Midbrain (tissue), 1 donor: ENCODE data around the gene H19.

ENCODE experiments used
- DNase-seq: peaks from one replicate; lab custom pipeline; 2025; lab: John Stamatoyannopoulos, UW

Gene H19

DNA sequence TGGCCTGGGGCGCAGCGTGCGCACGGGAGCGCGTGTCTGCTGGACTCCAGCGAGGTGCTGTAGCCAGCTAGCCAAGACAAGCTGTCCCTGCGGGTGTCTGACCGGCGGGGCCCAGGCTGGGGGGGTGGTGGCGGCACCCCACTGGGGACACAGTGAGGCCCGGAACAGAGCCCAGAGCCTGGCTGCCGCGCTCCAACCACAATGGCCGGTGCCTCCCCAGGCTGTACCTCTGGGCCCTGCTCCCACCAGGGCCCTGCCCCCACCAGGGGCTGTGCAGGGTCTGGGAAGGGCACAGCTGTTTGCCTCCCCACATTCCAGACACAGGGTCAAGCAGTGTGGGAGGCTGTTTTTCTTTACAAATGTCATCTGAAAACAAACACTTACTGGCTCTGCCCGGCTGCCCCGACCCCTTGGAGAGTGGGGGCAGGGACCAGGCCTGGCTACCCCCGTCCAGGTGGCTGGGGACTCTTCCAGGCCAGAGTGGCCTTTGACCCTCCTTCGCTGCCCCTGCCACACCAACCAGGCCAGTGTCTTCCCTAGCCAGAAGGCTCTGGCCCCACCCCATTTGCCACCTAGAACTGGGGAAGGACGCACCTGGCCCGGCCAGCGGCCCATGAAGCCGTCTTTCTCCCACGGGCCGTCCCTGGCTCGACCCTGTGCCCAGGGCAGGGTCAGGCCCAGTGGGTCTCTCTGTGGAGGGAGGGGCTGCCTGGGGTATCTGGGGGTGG, 14.6 kb downstream of the H19 start:
- no peak for DNase-seq

DNA sequence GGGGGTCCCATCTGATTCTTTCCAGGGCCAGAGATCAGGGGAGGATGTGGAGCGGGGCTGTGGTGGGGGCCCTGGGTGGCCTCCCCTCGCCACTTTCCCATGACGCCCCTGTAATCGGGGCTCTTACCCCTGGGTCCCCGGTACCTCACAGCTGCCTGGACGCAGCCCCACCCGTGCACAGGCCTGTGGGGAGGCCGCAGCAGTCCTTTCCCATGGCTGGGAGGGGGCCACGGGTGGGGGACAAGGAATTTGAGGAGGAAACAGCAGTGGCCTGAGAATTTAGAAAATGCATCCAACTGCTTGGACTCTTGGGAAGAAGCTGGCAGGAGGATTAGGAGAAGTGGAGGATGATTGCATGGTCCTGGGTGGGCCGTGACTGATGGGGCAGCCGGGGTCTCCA, 18.0 kb downstream of the H19 start:
- no peak for DNase-seq

DNA sequence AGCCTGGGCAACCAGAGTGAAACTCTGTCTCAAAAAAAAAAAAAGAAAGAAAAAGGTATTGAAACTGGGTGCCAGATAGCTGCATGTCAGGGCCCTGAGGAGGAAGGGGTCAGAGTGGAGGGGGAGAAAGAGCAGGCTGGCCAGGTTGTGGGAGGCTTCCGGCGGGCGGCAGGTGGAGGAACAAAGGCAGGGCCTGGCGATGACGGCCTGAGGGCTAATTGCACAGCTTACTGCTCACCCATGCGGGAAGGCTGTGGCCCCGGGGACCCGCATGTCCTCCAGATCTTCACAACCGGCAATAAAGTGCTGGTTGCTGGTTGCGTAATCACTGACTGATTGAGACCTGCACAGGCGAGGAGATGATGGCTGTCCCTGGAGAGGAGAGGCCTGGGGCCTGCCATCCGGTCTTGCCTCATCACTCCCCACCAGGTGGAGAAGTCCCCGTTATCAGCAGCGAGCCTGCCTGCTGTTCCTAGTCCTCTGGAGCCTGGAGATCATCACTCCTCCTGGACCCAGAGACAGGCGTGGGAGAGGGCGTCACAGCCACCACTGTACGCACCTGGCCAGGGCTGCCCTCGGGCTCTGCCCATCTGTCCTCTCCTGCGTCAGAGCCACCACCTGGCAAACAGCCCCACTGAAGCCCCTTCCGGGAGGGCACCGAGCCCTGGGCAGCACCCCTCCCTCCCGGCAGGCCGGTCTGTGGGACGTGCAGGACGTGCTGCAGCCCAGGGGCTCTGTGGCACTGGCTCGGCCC, 18.7 kb downstream of the H19 start:
- DNase-seq = no peak

GRCh38 chr11:1975185-1975584, 22.5 kb downstream of the H19 start:
- no peak for DNase-seq

GRCh38 chr11:1970956-1971355, 26.7 kb downstream of the H19 start:
- DNase-seq = no peak

DNA sequence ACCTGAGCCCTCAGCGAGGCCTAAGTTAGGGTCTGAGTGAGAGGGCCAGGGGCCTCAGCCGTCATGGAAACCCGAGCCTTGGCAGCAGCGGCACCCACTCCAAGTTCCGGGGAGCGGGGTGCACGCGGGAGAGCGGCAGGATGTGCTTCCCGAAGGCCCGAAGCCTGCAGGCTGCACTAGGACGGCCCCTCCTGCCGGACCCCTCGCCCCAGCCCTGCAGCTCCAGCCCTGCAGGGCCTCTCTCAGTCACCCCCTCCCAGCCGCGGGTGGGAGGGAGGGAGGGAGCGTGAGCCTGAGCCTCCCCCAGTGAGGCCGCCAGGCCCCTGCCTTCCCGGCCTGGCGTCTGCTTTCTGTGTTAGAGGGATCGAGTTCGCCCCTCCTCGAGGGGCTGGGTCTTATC, 27.9 kb downstream of the H19 start:
- DNase-seq = no peak

DNA sequence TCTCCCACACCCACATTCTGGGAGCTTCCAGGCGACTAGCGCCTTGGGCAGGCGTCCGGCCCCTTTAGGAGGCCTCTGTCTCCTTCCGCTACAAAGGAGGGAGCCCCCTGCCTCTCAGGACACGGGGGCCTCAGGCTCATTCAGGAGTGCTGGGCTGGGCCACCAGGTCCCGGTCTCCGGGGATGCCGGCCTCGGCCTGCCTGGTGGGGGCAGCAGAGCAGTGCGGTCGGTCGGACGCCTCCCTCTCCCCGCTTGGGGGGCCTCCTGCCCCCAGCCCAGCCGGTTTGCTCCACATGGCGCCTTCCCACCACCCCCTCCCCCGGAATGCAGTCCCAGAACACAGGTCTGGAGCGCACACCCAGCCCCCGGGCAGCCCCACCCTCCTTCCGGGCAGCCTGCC, 28.6 kb downstream of the H19 start:
- DNase-seq = no peak

GRCh38 chr11:1968454-1969002, 29.1 kb downstream of the H19 start:
- DNase-seq = no peak

- no peak for DNase-seq
Measured at GRCh38 chr11:1967641-1968225, 29.9 kb downstream of the H19 start.

- no peak for DNase-seq
Measured at GRCh38 chr11:1966531-1966930, 31.1 kb downstream of the H19 start.

GRCh38 chr11:1964955-1965354, 32.7 kb downstream of the H19 start:
- DNase-seq = no peak

DNA sequence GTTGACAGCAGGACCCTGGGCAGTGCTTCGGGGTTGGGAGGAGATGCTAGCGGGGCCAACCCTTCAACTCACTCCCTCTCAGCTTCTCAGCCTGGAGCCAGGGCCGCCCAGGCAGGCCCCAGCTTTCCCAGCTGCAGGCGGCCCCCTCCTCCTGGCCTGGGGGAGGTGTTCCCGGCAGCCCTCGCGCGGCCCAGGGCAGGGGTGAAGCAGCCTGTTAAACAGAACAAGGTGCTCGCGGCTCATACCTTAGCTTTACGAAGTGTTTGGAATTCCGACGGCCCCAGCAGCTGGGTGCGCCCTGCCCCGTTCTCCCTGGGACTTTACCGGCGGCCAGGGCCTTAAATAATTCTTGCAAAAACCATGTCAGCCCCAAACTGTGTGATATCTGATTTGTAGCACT, 33.3 kb downstream of the H19 start:
- no peak for DNase-seq

GRCh38 chr11:1963864-1964263, 33.8 kb downstream of the H19 start:
- DNase-seq = no peak

- DNase-seq = no peak
Measured at GRCh38 chr11:1959786-1960185, 37.9 kb downstream of the H19 start.

DNA sequence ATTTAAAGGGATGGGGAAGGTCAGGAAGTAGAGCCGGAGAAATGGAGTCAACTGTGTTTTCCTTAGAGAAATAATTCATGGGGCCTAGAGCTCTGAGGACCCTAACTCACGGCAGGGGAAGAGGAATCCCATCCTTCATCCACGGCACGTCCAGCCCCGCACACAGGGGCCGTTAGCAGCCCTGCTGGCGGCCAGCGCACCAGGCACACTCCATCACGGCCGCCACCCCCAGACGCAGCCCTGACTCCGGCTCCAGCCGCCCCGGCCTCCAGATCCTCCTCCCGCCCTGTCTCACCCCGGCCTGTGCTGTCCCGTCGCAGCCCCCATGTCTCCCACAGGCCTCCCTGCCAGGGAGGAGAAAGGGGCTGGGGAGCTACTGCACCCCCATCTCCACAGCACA, 39.3 kb downstream of the H19 start:
- DNase-seq = no peak

GRCh38 chr11:1953489-1954266, 44.0 kb downstream of the H19 start:
- DNase-seq = no peak

- DNase-seq = no peak
Measured at GRCh38 chr11:1952806-1953482, 44.7 kb downstream of the H19 start.

- no peak for DNase-seq
Measured at GRCh38 chr11:1949922-1950321, 47.7 kb downstream of the H19 start.

GRCh38 chr11:1949302-1949701, 48.3 kb downstream of the H19 start:
- no peak for DNase-seq

GRCh38 chr11:1948389-1948788, 49.3 kb downstream of the H19 start:
- no peak for DNase-seq

DNA sequence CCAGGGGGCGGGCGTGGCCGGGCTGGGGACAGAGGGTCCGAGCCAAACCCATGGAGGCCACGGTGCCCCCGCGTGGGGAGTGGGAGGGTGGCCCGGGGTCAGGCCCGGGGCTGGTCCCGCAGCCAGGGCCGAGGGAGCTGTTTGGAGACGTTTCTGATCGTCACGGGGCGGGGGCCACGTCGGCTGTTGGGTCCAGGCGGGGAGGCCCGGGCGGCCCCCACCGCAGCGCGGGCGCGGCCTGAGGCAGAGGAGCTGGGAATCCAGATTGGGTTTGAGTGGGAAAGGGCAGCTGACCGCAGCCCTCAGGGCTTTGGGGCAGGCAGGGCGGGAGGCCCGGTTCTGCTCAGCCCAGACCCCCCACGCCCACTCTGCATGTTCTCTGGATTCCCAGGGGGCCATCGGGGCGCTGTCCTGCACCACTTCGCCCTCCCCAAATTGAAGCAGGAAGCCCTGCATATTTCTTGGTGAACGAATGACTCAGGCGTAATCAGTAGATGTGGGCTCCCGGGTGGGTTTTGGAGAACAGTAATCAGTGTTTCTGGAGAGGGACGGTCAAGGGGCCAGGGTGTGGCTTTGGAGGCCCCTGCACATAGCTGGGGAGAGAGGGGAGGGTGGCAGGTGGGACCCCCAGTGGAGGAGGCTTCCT, 49.9 kb downstream of the H19 start:
- DNase-seq = no peak
